ENCODE measurements around the gene DZIP1L.
A peak's percentile ranks its signal among the peaks of the same experiment; 100 is the strongest.
"Not testable (repeated sequence)": the region's sequence is repeated elsewhere in the genome, so short reads cannot be mapped to it uniquely, and the experiment has no call there.

DZIP1L gene

GRCh38 chr3:138114988-138115971 is at the start of gene DZIP1L:
DZIP1L (minus strand) TSS chr3:138115608; CDS start chr3:138103971, 11,637 bp downstream.
- DNase-seq (ENCODE audit: low read depth in 3 of 3): peak in 1 of 3 donors; percentile 15

GRCh38 chr3:138165061-138165460 is 49.7 kb upstream of the DZIP1L start:
- DNase-seq (ENCODE audit: low read depth in 3 of 3): no peak

DNA sequence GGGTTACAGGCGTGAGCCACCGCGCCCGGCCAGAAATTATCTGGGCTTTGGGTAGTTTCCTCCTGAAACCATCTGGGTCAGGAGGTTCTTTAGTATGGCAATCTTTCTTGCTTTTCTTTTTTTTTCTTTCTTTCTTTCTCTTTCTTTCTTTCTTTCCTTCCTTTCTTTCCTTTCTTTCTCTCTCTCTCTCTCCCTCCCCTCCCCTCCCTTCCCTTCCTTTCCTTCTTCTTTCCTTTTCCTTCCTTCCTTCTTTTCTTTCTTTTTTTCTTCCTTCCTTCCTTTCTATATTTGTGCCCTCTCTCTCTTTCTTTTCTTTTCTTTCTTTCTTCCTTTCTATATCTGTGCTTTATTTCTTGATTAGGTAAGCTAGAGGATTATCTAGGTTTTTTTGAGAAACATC is 42.3 kb upstream of the DZIP1L start:
- DNase-seq (ENCODE audit: low read depth in 3 of 3): no peak

- DNase-seq (ENCODE audit: low read depth in 3 of 3): no peak
Observed at GRCh38 chr3:138154534-138154933, 39.1 kb upstream of the DZIP1L start.

GRCh38 chr3:138148503-138148902 is 33.1 kb upstream of the DZIP1L start:
- DNase-seq (ENCODE audit: low read depth in 3 of 3): no peak

- DNase-seq (ENCODE audit: low read depth in 3 of 3): not testable (repeated sequence)
Observed at GRCh38 chr3:138142181-138142580, 26.8 kb upstream of the DZIP1L start.

DNA sequence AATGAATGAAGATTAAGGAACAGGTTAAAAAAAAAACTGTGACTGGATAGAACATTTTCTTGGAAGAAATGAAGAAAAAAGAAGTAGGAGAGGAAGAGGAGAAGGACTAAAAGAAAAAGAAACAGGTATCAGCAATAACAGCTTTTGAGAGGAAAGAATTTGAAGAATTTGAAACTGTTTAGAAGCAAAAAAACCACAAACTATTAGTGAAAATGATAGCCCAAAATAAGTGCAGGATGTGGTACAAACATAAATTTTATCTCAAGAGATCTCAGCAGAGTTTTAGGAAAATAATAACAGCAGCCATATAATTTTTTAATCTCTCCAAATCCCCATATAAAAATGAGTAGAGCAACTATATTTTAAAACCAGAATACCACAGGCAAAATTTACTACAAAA is 25.5 kb upstream of the DZIP1L start:
- DNase-seq (ENCODE audit: low read depth in 3 of 3): no peak

DNA sequence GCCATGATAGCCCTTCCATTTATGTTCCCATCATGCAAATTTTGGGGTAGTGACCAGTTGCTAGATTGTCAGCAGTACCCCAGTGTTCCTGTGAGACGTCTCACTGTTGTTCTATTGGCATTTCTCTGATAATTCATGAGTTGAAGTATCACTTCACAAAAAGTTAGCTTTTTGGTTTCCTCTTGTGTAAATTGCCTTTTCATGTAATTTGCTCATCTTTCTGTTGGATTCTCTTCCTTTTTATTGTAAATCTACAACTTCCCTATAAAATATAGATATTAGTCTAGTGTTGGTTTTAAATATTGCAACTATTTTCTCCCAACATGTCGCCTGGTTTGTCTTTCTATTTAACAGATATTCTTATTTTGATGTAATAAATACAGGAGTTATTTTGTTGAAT is 24.3 kb upstream of the DZIP1L start:
- DNase-seq (ENCODE audit: low read depth in 3 of 3): no peak

DNA sequence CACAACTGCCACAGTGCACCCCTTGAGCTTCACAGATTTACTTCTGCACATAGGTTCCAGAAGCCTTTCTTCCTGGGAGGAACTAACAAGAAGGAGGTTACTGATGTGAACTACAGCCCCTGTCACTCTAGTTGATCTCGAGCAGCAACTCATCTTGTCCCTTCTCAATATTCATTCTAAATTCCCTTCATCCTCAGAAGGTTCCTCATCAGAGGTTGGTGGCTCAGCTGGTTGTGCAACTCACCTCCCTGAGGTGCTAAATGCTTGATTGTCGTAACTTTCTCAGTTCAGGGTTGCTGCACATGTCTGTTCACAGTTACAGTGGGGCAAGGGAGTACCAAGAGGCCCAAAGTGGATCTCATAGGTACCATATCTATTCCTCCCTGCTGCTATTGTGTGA is 22.5 kb upstream of the DZIP1L start:
- DNase-seq (ENCODE audit: low read depth in 3 of 3): no peak

DNA sequence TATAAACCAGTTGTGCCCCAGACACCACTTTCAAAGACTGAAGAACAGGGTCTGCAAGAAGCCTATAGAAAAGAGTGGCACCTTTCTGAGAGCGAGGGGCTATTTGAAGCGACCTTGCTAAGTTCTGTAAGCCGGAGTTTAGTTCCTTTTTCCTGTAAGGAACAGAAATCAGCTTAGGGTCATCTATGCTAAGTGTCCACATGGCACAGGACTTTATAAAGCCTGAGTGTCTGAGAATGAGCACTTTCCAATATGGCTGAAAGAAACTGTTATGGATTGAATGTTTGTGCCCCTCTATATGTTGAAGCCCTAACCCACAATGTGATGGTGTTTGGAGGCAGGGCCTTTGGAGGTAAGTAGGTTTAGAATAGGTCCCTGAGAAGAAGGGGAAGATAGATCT is 20.8 kb upstream of the DZIP1L start:
- DNase-seq (ENCODE audit: low read depth in 3 of 3): no peak

GRCh38 chr3:138135833-138136194 is 20.4 kb upstream of the DZIP1L start:
- no peak for DNase-seq (ENCODE audit: low read depth in 3 of 3)

- DNase-seq (ENCODE audit: low read depth in 3 of 3): no peak
Observed at GRCh38 chr3:138135146-138135832, 19.9 kb upstream of the DZIP1L start.

DNA sequence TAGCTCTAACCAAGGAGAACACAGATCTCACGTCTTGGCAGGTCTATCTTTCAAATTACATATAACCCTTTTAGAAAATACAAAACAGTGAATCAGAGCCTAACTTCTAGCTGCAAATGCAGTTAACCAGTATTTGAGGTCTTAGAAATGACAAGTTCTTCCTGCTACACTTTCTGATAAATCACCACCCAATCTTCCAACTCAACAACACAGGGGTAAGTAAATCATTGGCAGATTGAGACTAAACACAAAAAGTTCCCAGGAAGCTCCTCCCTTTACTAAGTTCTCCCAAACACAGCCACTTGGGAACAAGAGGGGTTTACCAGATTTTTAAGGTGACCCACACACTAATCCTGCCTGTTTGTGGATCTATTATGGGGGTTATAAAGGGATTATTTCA is 16.8 kb upstream of the DZIP1L start, which contains the start of gene A4GNT:
Gene A4GNT (minus strand): TSS at position 152 of the 400 bp plus-strand sequence. CDS start 1,134 bp downstream, outside the sequence.
- no peak for DNase-seq (ENCODE audit: low read depth in 3 of 3)

DNA sequence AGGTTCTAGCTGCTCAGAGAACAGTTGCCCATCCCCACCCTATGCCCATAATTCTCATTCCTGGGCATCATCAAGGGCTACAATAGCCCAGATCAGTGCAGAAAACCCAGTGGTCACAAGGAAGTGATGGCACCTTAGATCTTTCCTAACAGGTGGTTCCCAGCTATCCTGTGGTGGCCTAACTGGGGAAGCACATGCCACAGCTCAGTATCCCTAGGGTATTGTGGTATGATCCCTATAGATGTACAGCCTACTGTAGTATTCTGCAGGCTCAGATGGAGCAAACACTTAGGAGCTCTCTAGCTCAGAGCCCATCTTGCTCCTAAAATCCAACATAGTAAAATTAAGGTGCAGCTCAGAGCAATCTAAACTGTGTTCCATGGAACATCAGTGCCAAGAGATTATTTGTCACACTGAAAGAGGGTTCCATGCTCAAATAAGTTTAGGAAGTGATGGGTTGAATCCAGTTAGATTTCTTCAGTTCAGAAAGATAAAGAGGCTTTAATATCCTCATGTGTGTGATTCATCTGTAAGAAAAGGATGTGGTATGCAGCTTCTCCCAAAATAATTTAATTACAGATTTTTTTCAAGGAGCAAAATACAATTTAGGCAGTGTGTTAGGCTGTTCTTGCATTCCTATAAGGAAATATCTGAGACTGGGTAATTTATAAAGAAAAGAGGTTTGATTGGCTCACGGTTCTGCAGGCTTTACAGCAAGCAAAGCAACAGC is 12.4 kb upstream of the DZIP1L start:
- no peak for DNase-seq (ENCODE audit: low read depth in 3 of 3)

DNA sequence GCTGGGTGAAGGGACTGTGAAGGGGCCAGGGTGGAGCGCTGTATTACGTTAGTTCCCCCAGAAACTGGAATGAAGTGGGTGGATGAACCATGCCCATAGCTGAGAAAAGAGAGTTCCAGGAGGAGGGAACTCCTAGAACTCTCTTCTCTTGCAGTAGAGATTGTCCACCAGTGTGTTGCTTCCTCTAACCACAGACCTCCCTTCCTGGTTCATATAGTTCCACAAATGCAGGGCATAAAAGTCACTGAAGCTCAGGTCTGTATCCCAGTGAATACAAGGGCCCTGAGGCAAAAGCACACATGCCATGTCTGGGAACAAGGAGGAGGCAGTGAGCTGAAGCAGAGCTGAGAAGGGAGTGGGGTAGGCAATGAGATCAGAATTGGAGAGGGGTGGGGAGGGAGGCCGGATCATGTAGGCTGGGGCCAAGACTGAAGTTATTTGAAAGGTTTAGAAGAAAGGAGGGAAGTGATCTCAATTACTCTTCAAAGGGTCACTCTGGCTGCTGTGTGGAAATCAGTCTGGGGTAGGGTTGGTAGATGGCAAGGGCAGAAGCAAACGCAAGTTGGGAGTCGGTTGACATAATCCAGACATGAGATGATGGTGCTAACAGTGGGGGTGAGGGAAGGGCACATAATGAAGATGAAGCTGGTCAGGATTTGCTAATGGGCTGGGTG is 10.3 kb upstream of the DZIP1L start:
- DNase-seq (ENCODE audit: low read depth in 3 of 3): no peak

GRCh38 chr3:138124706-138125355 is 9.4 kb upstream of the DZIP1L start:
- DNase-seq (ENCODE audit: low read depth in 3 of 3): no peak

DNA sequence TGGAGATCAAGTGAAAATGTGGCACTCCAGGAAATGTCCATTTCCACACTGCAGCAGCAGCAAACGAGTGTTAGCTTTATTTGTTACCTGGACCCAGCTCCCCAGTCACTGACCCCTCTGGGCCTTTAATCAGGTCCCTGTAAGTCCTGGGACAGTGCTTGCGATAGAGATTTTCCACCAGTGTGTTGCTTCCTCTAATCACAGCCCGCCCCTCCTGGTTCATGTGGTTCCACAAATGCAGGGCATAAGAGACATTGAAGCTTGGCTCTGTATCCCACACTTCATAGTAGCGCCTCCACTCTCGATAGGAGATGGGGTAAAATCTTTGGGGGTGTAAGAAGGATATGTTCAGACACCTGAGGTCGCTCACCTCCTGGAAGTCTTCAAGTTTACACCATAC is 8.8 kb upstream of the DZIP1L start:
- DNase-seq (ENCODE audit: low read depth in 3 of 3): no peak

DNA sequence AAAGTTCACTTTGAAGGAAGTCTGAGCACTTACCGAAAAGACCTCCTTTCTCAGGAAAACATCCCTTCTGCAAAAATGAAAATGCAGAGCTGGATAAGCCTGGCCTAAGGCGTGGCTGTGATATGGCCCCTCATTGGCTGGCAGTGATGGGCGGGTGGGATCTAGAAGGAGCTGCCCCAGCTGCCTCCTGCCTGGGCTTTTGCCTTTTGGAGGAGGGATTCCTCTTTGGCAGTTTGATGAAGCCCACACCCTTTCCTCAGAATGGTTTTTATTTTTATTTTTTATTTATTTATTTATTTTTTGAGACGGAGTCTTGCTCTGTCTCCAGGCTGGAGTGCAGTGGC is 4.0 kb upstream of the DZIP1L start:
- DNase-seq (ENCODE audit: low read depth in 3 of 3): no peak

GRCh38 chr3:138118612-138119422 is 3.4 kb upstream of the DZIP1L start:
- DNase-seq (ENCODE audit: low read depth in 3 of 3): peak; percentile 28 to 50 (median 42)

- DNase-seq (ENCODE audit: low read depth in 3 of 3): no peak
Observed at GRCh38 chr3:138114431-138114918, 933 bp downstream of the DZIP1L start.
